ENCODE measurements around the gene ASCL5.

Gene ASCL5

GRCh38 chr1:201065686-201066085, 61.3 kb downstream of the ASCL5 start:
- no peak overlapping the region for H3K9ac ChIP-seq (ENCODE audit: low read depth, low read length, poor library complexity)
- H3K4me1 ChIP-seq (ENCODE audit: control insufficient read depth in 2 of 2, insufficient read depth in 1 of 2, low read depth in 1 of 2, low read length in 2 of 2): peaks cover 18 to 19% of the 10 kb centered on the region in 2 donors
- H3K36me3 ChIP-seq (replicated peaks in 1 of 2; ENCODE audit: control insufficient read depth in 2 of 2, insufficient read depth in 2 of 2, low read length in 2 of 2): no peaks in the 10 kb centered on the region
- no peak overlapping the region for H3K4me2 ChIP-seq (ENCODE audit: insufficient read depth, low read length, poor library complexity, severe bottlenecking)
- no peak overlapping the region for H3K4ac ChIP-seq (ENCODE audit: low read length)
- no peak overlapping the region for H2BK12ac ChIP-seq (ENCODE audit: low read length)
- peak overlapping the region; percentile 51 for H2AK5ac ChIP-seq (ENCODE audit: low read depth, low read length)
- no peak overlapping the region for H2BK5ac ChIP-seq (ENCODE audit: low read length)
- H3K27ac ChIP-seq (replicated peaks; ENCODE audit: low read length): no peak overlapping the region
- H3K14ac ChIP-seq (ENCODE audit: low read length): no peak overlapping the region
- peaks cover 0 to 13% (median 0%) of the 10 kb centered on the region in 3 experiments for H3K27me3 ChIP-seq (ENCODE audit: control insufficient read depth in 3 of 3, insufficient read depth in 3 of 3, low read depth in 1 of 3, low read length in 3 of 3)
- no peaks in the 10 kb centered on the region for H3K9me3 ChIP-seq (replicated peaks in 1 of 2; ENCODE audit: control insufficient read depth in 2 of 2, insufficient read depth in 1 of 2, low read depth in 1 of 2, low read length in 2 of 2)
- no CpG with 5 or more reads among the region's 10 CpGs for WGBS, 2 donors (ENCODE audit: extremely low coverage in 2 of 2, insufficient read length in 2 of 2, insufficient replicate concordance in 1 of 2)
- H2BK120ac ChIP-seq (ENCODE audit: low read depth, low read length): peak overlapping the region; percentile 47
- H2BK15ac ChIP-seq (ENCODE audit: low read length): no peak overlapping the region
- no peak for DNase-seq (ENCODE audit: low spot score)
- H3K4me3 ChIP-seq (ENCODE audit: low read length in 2 of 2): no peak overlapping the region
- H2AFZ ChIP-seq (ENCODE audit: low read length): no peak overlapping the region
- H4K8ac ChIP-seq (ENCODE audit: low read depth, low read length): no peak overlapping the region
- H3K23ac ChIP-seq (ENCODE audit: low read depth, low read length, poor library complexity): no peak overlapping the region
- H3K18ac ChIP-seq (ENCODE audit: low read length): peak overlapping the region; percentile 83
- no peaks in the 10 kb centered on the region for H3K79me1 ChIP-seq (ENCODE audit: low read depth, low read length)
- peak overlapping the region; percentile 66 for H4K91ac ChIP-seq (ENCODE audit: low read depth, low read length, poor library complexity)

GRCh38 chr1:201064806-201065205, 62.2 kb downstream of the ASCL5 start:
- no peak overlapping the region for H3K27ac ChIP-seq (replicated peaks; ENCODE audit: low read length)
- no peak overlapping the region for H4K8ac ChIP-seq (ENCODE audit: low read depth, low read length)
- H2AK5ac ChIP-seq (ENCODE audit: low read depth, low read length): no peak overlapping the region
- no peak overlapping the region for H3K18ac ChIP-seq (ENCODE audit: low read length)
- peak overlapping the region; percentile 26 for H3K23ac ChIP-seq (ENCODE audit: low read depth, low read length, poor library complexity)
- no peak overlapping the region for H3K4me2 ChIP-seq (ENCODE audit: insufficient read depth, low read length, poor library complexity, severe bottlenecking)
- no peak overlapping the region for H2BK12ac ChIP-seq (ENCODE audit: low read length)
- no peak overlapping the region for H3K4me3 ChIP-seq (ENCODE audit: low read length in 2 of 2)
- H3K4me1 ChIP-seq (ENCODE audit: control insufficient read depth in 2 of 2, insufficient read depth in 1 of 2, low read depth in 1 of 2, low read length in 2 of 2): peaks cover 18 to 19% of the 10 kb centered on the region in 2 donors
- H3K9me3 ChIP-seq (replicated peaks in 1 of 2; ENCODE audit: control insufficient read depth in 2 of 2, insufficient read depth in 1 of 2, low read depth in 1 of 2, low read length in 2 of 2): no peaks in the 10 kb centered on the region
- DNase-seq (ENCODE audit: low spot score): no peak
- no peak overlapping the region for H2BK5ac ChIP-seq (ENCODE audit: low read length)
- no peak overlapping the region for H4K91ac ChIP-seq (ENCODE audit: low read depth, low read length, poor library complexity)
- peak overlapping the region; percentile 12 for H2BK15ac ChIP-seq (ENCODE audit: low read length)
- WGBS, 2 donors (ENCODE audit: extremely low coverage in 2 of 2, insufficient read length in 2 of 2, insufficient replicate concordance in 1 of 2): no CpG with 5 or more reads among the region's 8 CpGs
- no peak overlapping the region for H2BK120ac ChIP-seq (ENCODE audit: low read depth, low read length)
- no peak overlapping the region for H2AFZ ChIP-seq (ENCODE audit: low read length)
- H3K36me3 ChIP-seq (replicated peaks in 1 of 2; ENCODE audit: control insufficient read depth in 2 of 2, insufficient read depth in 2 of 2, low read length in 2 of 2): no peaks in the 10 kb centered on the region
- H3K79me1 ChIP-seq (ENCODE audit: low read depth, low read length): no peaks in the 10 kb centered on the region
- no peak overlapping the region for H3K9ac ChIP-seq (ENCODE audit: low read depth, low read length, poor library complexity)
- H3K27me3 ChIP-seq (ENCODE audit: control insufficient read depth in 3 of 3, insufficient read depth in 3 of 3, low read depth in 1 of 3, low read length in 3 of 3): peaks cover 0 to 13% (median 0%) of the 10 kb centered on the region in 3 experiments
- no peak overlapping the region for H3K4ac ChIP-seq (ENCODE audit: low read length)
- H3K14ac ChIP-seq (ENCODE audit: low read length): no peak overlapping the region

Measured in neuronal stem cell (in vitro differentiated cells).